ENCODE data around the gene DCAF7. TPM values are rescaled to one million over a fixed set of nuclear protein-coding genes. Genes with fewer than 3 reads are reported as not detected.

DCAF7 gene
- total and polyA plus RNA-seq, 2 of the 4 experiments (the other 2 are of a cell fraction) = 40.9 to 52.8 TPM

- intact Hi-C loops (cut with micrococcal nuclease) = no loop called here
- no peak for DNase-seq
- no CpG with 5 or more reads among the region's 7 CpGs for WGBS, 2 experiments (ENCODE audit: extremely low coverage in 2 of 2, insufficient read length in 1 of 2)
Measured at GRCh38 chr17:63623786-63624530, 73.7 kb downstream of the DCAF7 start.

More at GRCh38 chr17:63623786-63624530, 73.7 kb downstream of the DCAF7 start:
- H3K27ac ChIP-seq (ENCODE audit: insufficient read depth, low read length) = no peak overlapping the region
- H3K27me3 ChIP-seq (ENCODE audit: control insufficient read depth, insufficient read depth, low read length) = no peaks in the 10 kb centered on the region
- no peak overlapping the region for H3K56ac ChIP-seq (ENCODE audit: extremely low read depth, insufficient read depth, low read length)
- no peak for TF ChIP-seq RFX5 (IDR thresholded peaks at IDR 0.05; ENCODE audit: low read depth, low read length)
- no peak for TF ChIP-seq SMC3 (IDR thresholded peaks at IDR 0.05; ENCODE audit: low read depth, low read length)
- TF ChIP-seq MXI1 (IDR thresholded peaks at IDR 0.05; ENCODE audit: borderline replicate concordance, low read depth, low read length) = no peak
- no peak for TF ChIP-seq CHD1 (IDR thresholded peaks at IDR 0.05; ENCODE audit: low read depth, low read length)
- no peak for TF ChIP-seq RAD21 (IDR thresholded peaks at IDR 0.05; ENCODE audit: low read length)
- TF ChIP-seq RCOR1 (IDR thresholded peaks at IDR 0.05; ENCODE audit: insufficient replicate concordance, low read length) = no peak
- no peak for TF ChIP-seq POLR2A (IDR thresholded peaks at IDR 0.05; ENCODE audit: low read depth, low read length)
- TF ChIP-seq USF2 (IDR thresholded peaks at IDR 0.05; ENCODE audit: low read depth, low read length) = no peak
- TF ChIP-seq CEBPB (IDR thresholded peaks at IDR 0.05; ENCODE audit: low read depth, low read length) = no peak
- TF ChIP-seq ELK1 (IDR thresholded peaks at IDR 0.05; ENCODE audit: borderline replicate concordance, low read depth, low read length) = no peak
- TF ChIP-seq MAZ (IDR thresholded peaks at IDR 0.05; ENCODE audit: borderline replicate concordance, low read depth, low read length) = no peak
- no peaks in the 10 kb centered on the region for H3K9me3 ChIP-seq (ENCODE audit: control insufficient read depth, insufficient read depth, low read length)
- dilution Hi-C loops (cut with HindIII; ENCODE audit: low sequenced_read_pairs, unreplicated experiment) = no loop called here
- no peak overlapping the region for H4K5ac ChIP-seq (ENCODE audit: low read depth, low read length)
- no peak overlapping the region for H4K8ac ChIP-seq (ENCODE audit: low read depth in 2 of 2, low read length in 2 of 2)
- peak overlapping the region; percentile 15; the same call in 1 of the 2 replicates for H2AK5ac ChIP-seq (ENCODE audit: low read depth, low read length)
- no peak overlapping the region for H2BK20ac ChIP-seq (ENCODE audit: low read depth, low read length)
- no peak overlapping the region for H2BK15ac ChIP-seq (ENCODE audit: low read depth, low read length)
- peaks cover 6% of the 10 kb centered on the region; the same call in 1 of the 2 replicates for H3K4me1 ChIP-seq (ENCODE audit: control insufficient read depth, insufficient read depth, low read length)
- H4K91ac ChIP-seq (ENCODE audit: insufficient read depth, low read depth, low read length) = no peak overlapping the region
- in situ Hi-C loops (cut with MboI; ENCODE audit: low sequenced_read_pairs) = no loop called here
- POLR2A ChIA-PET (ENCODE audit: unreplicated experiment) = no interaction called here
- 0 out of 2 replicates have a peak, but pooled peaks cover 3% of the 10 kb centered on the region for H3K9me1 ChIP-seq (ENCODE audit: insufficient read depth, low read length)
- peaks cover 13% of the 10 kb centered on the region for H4K20me1 ChIP-seq (ENCODE audit: insufficient read depth, low read length)
- peak overlapping the region; percentile 44 for H3K9ac ChIP-seq (ENCODE audit: low read depth, low read length)
- H2BK120ac ChIP-seq (ENCODE audit: low read depth, low read length) = no peak overlapping the region
- no TSS peak for BruUV-seq (replicated peaks)
- H3K4me2 ChIP-seq (ENCODE audit: low read depth, low read length) = peak overlapping the region; percentile 51
- no peak overlapping the region for H2AK9ac ChIP-seq (replicated peaks; ENCODE audit: low read depth, low read length, poor library complexity)
- H3K4me3 ChIP-seq (ENCODE audit: insufficient read depth, low read depth, low read length) = peak overlapping the region; percentile 65; the same call in 1 of the 2 replicates
- H3K36me3 ChIP-seq (ENCODE audit: control insufficient read depth, insufficient read depth, low read length) = no peaks in the 10 kb centered on the region
- no peak overlapping the region for H2BK5ac ChIP-seq (ENCODE audit: low read depth, low read length, poor library complexity, severe bottlenecking)
- peaks cover 9 to 48% of the 10 kb centered on the region in 2 experiments; a peak in 3 of 4 replicates for H3K79me1 ChIP-seq (ENCODE audit: low read depth in 1 of 2, low read length in 2 of 2)
- H3K23ac ChIP-seq (ENCODE audit: low read depth, low read length) = peak overlapping the region; percentile 89
- no peak overlapping the region for H2AFZ ChIP-seq (replicated peaks; ENCODE audit: low read length, poor library complexity)
- peak overlapping the region; percentile 37; the same call in 1 of the 2 replicates for H3K14ac ChIP-seq (replicated peaks; ENCODE audit: low read depth, low read length)
- H3K4ac ChIP-seq (ENCODE audit: low read depth, low read length) = no peak overlapping the region
- ATAC-seq (ENCODE audit: low read depth) = no peak
- H3K18ac ChIP-seq (ENCODE audit: low read depth, low read length) = no peak overlapping the region
- CTCF ChIA-PET = interaction anchor here (0.6 to 1.1 kb wide), 2 partner anchors 12 to 257 kb away, joined by 3 read pairs; no protein-coding TSS in a partner anchor

Data from IMR-90 (cell line).